ENCODE results near the gene SAPCD1.
"Not testable (repeated sequence)": the region's sequence is repeated elsewhere in the genome, so short reads cannot be mapped to it uniquely, and the experiment has no call there.

The SAPCD1 gene

GRCh38 chr6:31778193-31778592 is 15.7 kb downstream of the SAPCD1 start:
- no peak for DNase-seq (ENCODE audit: low read depth)

DNA sequence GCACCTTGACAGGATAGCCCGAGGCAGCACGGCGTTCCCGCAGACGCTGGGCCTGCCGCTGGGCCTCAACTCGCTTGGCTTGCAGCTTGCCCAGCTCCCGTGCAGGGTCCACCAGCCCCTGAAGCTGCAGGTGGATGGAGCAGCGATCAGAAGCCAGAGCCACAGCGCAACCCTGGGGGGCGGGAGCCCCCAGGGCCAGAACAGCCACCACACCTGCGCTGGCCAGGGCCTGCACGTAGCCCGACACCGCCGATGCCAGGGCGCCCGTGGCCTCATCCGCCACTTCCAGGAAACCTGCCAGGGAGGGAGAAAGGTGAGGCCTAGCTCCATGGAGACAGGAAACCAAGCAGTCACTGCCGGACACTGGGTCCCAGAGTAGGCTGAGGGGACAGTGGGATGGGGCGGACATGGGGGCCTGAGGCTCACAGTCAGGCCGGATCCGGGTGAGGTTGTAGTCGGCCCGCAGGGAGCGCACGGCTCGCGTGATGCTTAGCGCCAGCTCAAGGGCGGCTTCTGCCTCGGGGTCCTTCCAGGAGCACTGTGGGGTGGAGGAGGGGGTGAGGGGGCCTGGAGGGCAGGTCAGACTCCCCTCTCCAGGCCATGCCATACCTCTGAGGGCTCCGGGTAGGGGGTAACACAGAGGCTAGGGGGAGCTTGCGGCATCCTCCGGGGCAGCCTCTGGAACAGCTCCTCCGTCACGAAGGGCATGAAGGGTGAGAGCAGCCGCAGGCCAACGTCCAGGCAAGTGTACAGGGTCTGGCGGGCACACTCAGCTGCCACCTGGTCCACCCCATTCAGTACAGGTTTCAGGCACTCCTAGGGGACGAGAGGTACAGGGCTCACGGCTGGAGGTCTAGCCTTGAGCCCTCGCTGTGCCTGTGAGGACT is 16.8 kb downstream of the SAPCD1 start:
- DNase-seq (ENCODE audit: low read depth), result no peak

DNA sequence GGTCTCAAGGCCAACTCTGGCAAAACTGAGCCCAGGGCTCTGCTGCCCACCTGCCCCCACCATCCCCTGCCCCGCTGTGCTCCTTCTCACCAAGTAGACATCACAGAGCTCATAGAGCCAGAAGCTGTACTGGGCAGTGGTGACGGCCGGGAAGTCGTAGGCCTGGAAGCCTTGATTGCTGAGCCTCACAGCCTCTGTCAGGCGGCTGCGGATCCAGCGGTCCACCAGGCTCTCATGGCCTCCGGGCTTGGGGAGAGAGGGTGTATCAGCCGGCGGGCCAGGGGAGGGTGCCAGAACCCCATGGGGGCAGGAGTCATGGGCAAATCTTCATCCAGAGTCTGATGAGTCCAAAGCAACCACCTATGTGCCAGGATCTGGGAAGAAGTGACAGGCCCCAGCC is 17.5 kb downstream of the SAPCD1 start:
- DNase-seq (ENCODE audit: low read depth), result no peak

- DNase-seq (ENCODE audit: low read depth), result no peak
Observed at GRCh38 chr6:31780507-31781243, 18.2 kb downstream of the SAPCD1 start.

GRCh38 chr6:31781244-31782125 is 19.0 kb downstream of the SAPCD1 start:
- no peak for DNase-seq (ENCODE audit: low read depth)

GRCh38 chr6:31782126-31782855 is 19.8 kb downstream of the SAPCD1 start:
- DNase-seq (ENCODE audit: low read depth), result no peak

DNA sequence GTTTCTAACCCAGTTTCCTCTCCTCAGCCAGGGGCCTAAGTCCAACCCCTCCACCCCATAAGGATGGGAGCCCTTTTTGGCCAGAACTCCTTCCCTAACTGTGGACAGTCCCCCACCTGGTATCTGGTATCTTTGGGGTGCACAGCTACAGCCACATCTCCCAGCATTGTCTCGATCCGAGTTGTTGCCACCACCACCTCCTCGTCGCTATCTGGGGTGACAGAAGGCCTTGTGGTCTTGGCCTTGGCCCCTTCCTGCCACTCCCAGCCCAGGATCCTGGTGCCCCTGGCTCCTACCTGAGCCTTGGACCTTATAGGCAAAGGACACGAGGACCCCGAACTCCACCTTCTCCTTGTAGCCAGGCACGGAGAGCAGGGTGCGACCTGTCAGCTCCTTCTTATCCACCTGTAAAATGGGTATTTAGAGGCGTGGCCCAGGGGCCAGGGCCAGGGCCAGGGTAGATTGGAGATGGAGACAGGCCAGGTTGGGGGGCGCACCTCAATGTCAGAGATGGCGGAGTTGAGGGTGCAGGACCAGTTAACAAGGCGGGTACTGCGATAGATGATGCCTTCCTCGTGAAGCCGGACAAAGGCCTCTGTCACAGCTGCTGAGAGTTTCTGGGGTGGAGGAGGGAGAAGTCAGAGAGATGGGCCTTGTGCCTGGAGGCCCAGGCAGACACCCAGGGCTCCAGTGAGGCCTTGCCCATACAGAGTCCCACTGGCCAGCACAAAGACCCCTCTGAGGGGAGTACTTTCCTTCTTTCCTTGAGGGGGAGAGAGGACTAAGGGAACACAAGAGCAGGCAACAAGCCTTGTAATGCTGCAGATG is 21.9 kb downstream of the SAPCD1 start:
- no peak for DNase-seq (ENCODE audit: low read depth)

DNA sequence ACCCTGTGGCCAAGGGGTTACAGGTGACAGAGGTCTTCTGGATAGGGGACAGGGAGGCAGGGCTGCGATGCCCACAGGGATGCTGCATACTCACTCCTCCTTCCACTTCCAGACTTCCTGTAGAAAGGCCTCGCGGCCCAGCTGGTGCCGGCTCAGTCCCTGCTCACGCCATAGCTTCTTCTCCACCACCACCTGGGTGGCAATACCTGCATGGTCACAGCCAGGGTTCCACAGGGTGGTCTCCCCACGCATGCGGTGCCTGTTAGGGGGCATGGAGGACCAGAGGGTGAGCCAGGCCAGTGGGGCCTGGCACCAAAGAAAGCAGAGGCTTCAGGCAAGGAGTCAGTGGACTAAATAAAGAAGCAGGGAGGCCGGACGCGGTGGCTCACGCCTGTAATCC is 23.0 kb downstream of the SAPCD1 start:
- no peak for DNase-seq (ENCODE audit: low read depth)

GRCh38 chr6:31791324-31792089 is 29.1 kb downstream of the SAPCD1 start:
- DNase-seq (ENCODE audit: low read depth), result no peak

GRCh38 chr6:31792090-31792374 is 29.6 kb downstream of the SAPCD1 start:
- no peak for DNase-seq (ENCODE audit: low read depth)

DNA sequence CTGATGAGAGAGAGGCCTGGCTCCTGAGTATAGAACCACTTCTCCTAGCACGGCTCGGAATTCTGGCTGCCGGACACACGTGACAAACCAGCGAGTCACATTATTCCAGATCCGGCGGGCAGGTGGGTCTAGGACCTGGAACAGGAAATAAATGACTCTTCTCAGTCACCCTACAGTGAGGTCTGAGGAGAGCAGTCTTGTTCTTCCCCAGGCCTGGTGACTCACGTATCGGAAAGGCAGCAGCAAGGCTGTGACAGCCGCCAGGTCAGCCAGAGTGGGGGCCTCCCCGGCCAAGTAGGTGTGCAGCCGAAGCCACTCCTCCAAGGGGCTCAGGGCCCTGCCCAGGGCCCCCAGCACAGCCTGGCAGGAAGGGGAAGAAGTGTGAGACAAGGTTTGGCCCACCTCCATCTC is 30.3 kb downstream of the SAPCD1 start:
- DNase-seq (ENCODE audit: low read depth), result no peak

- DNase-seq (ENCODE audit: low read depth), result not testable (repeated sequence)
Observed at GRCh38 chr6:31793927-31794245, 31.4 kb downstream of the SAPCD1 start.

DNA sequence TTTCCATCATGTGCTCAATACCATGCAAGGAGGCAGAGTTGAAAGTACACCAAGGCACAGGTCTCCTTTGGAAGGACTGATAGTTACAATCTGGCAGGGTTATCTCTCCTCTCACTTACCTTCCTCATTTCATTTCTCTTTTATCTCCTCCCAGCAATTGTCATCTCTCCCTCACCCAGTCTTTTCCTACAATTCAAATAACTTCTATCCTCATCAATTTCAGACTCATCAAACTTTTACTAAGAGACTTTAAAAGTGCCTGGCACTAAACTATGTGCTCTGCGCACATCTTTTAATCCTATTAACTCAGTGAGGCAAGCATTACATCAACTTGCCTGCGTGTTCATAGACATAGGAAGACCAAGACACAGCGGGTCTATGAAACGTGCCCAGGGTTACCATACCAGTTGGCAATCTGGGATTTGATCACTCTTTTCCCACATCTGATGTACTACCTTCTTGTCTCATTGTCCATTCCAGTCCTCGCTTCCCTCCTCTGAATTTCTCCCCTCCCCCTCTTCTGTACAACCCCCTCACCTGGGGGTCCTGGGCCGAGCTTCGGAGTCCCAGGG is 31.9 kb downstream of the SAPCD1 start:
- no peak for DNase-seq (ENCODE audit: low read depth)

- no peak for DNase-seq (ENCODE audit: low read depth)
Observed at GRCh38 chr6:31794866-31795615, 32.6 kb downstream of the SAPCD1 start.

- peak; percentile 77 for DNase-seq (ENCODE audit: low read depth)
Observed at GRCh38 chr6:31795616-31796298, 33.3 kb downstream of the SAPCD1 start, which contains the start of gene VARS1. VARS1 (minus strand) TSS chr6:31795752; CDS start chr6:31795217, 535 bp downstream.

GRCh38 chr6:31796993-31797385 is 34.5 kb downstream of the SAPCD1 start:
- DNase-seq (ENCODE audit: low read depth), result no peak

DNA sequence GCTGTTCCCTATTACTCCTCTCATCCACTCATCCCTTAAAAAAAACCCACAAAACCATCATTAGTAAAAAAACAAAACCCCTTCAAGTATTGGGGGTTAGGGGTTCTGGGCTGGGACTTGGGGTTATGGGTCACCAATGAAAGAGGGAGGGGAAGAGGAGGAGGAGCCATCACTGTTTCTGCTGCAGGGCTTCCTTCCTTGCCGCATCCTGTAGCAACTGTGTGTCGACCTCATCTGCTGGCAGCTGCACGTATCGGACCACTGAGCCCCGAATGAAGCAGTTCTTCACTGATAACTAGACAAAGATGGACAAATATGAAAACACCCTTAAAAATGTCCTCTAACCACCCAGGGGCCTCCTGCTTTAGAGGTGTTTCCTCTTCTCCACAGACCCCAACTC is 35.1 kb downstream of the SAPCD1 start:
- DNase-seq (ENCODE audit: low read depth), result peak; percentile 24

DNA sequence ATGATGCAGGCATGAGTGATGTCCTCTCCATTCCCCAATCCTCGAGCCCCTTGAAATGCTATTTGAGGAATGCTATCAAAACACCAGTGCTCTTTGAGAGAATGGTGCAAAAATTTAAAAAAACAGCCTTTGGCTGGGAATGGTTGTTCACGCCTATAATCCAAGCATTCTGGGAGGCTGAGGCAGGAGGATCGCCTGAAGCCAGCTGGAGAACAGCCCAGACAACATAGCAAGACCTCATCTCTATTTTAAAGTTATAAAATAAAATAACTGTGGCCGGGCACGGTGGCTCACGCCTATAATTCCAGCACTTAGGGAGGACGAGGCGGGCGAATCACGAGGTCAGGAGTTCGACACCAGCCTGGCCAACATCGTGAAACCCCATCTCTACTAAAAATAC is 37.3 kb downstream of the SAPCD1 start:
- no peak for DNase-seq (ENCODE audit: low read depth)
